Endodermal cell (in vitro differentiated cells): ENCODE measurements around the gene CEP68. TPM values are rescaled to one million over a fixed set of nuclear protein-coding genes. Genes with fewer than 3 reads are reported as not detected.

ENCODE experiments used
- DNase-seq: peaks from one replicate; pipeline ENCODE4 v3.0.0-alpha.2; 2017
- H3K27ac ChIP-seq: 2 replicates; pipeline ENCODE4 v1.5.1; 2013; ENCODE audit warnings: mild to moderate bottlenecking, low read depth, low read length, moderate library complexity
- H3K27me3 ChIP-seq: 2 replicates; pipeline ENCODE4 v1.6.1; 2013; ENCODE audit warnings: mild to moderate bottlenecking, low read length, moderate library complexity; ENCODE audit not compliant: insufficient read depth, control insufficient read depth, poor library complexity, severe bottlenecking
- H3K36me3 ChIP-seq: 2 replicates; pipeline ENCODE4 v1.7.0; 2013; ENCODE audit warnings: mild to moderate bottlenecking, low read length, moderate library complexity; ENCODE audit not compliant: control insufficient read depth, insufficient read depth
- H3K4me1 ChIP-seq: one replicate; pipeline ENCODE4 v1.7.0; 2013; ENCODE audit warnings: low read length; ENCODE audit not compliant: control insufficient read depth, insufficient read depth
- H3K4me3 ChIP-seq: 2 replicates; pipeline ENCODE4 v1.5.1; 2013; ENCODE audit warnings: mild to moderate bottlenecking, low read length, moderate library complexity
- H3K9ac ChIP-seq: 2 replicates; pipeline ENCODE4 v1.6.1; 2013; ENCODE audit warnings: mild to moderate bottlenecking, low read length, moderate library complexity; ENCODE audit not compliant: poor library complexity, severe bottlenecking; ENCODE audit errors: extremely low read depth
- H3K9me3 ChIP-seq: 2 replicates; pipeline ENCODE4 v1.6.1; 2013; ENCODE audit warnings: mild to moderate bottlenecking, low read length, moderate library complexity; ENCODE audit not compliant: control insufficient read depth
- H3K27ac Mint-ChIP-seq: 2 replicates; pipeline ENCODE4 v1.8.0; 2020; ENCODE audit warnings: mixed read lengths
- H3K27me3 Mint-ChIP-seq: 2 replicates; pipeline ENCODE4 v1.8.0; 2021; ENCODE audit warnings: mild to moderate bottlenecking, mixed read lengths; ENCODE audit not compliant: insufficient read depth
- H3K36me3 Mint-ChIP-seq: 2 replicates; pipeline ENCODE4 v1.8.0; 2020; ENCODE audit warnings: low read depth, mixed read lengths
- H3K4me1 Mint-ChIP-seq: 2 replicates; pipeline ENCODE4 v1.8.0; 2020; ENCODE audit warnings: mixed read lengths
- H3K4me3 Mint-ChIP-seq: 2 replicates; pipeline ENCODE4 v1.8.0; 2020; ENCODE audit warnings: mild to moderate bottlenecking, moderate library complexity, mixed read lengths
- H3K9me3 Mint-ChIP-seq: 2 replicates; pipeline ENCODE4 v1.8.0; 2020; ENCODE audit warnings: mild to moderate bottlenecking, mixed read lengths
- CTCF ChIP-seq: fragments of 200-600 bp; sonication (generic); conservative IDR thresholded peaks from 2 replicates; pipeline ENCODE4 v1.5.0; 2021; ENCODE audit warnings: antibody characterized with exemption, mild to moderate bottlenecking
- WGBS, 2 experiments: methylation state at CpG; one replicate each; pipeline versions ENCODE4 v1.1.5 to v1.1.7; 2013; ENCODE audit warnings: missing lambda C conversion rate in 2 of 2, mixed read lengths in 1 of 2; ENCODE audit not compliant: insufficient coverage in 1 of 2, insufficient read length in 1 of 2; 5-methylcytosine and 5-hydroxymethylcytosine counted together
- total RNA-seq, 2 donors: library from RNA; stranded (reverse); fragmentation: NEBNext Ultra II Directional in 1 of 2; extraction: Animal tissue kit (Norgen Biotek cat#: 25700) in 1 of 2; gene quantifications; 2 replicates in 1 of 2; 3 replicates in 1 of 2; pipeline ENCODE4 v1.2.1, GENCODE V29; 2021

CEP68 gene
- total RNA-seq, 2 donors from 2014 or later = 13.7 to 17.7 TPM

GRCh38 chr2:65096948-65097347 is 40.7 kb downstream of the CEP68 start:
- Mint-ChIP-seq H3K27ac (peak overlapping the region; percentile 18), H3K27me3 (no peaks in the 10 kb centered on the region), H3K4me1 (peaks cover 10% of the 10 kb centered on the region), H3K9me3 (no peaks in the 10 kb centered on the region), H3K4me3 (no peak overlapping the region), H3K36me3 (peaks cover 74% of the 10 kb centered on the region)
- 89 to 100% methylated on average over 1 of the region's 1 CpG for WGBS, 2 experiments
- Histone ChIP-seq H3K9me3 (peaks cover 4% of the 10 kb centered on the region), H3K9ac (no peak overlapping the region), H3K4me3 (no peak overlapping the region), H3K36me3 (peaks cover 90% of the 10 kb centered on the region), H3K4me1 (no peaks in the 10 kb centered on the region), H3K27ac (no peak overlapping the region), H3K27me3 (no peaks in the 10 kb centered on the region)
- no peak for DNase-seq
- TF ChIP-seq CTCF = no peak

GRCh38 chr2:65097844-65098243 is 41.6 kb downstream of the CEP68 start:
- H3K4me1 ChIP-seq = no peaks in the 10 kb centered on the region
- peaks cover 4% of the 10 kb centered on the region for H3K9me3 ChIP-seq
- Mint-ChIP-seq H3K27ac (no peak overlapping the region), H3K36me3 (peaks cover 74% of the 10 kb centered on the region), H3K4me3 (no peak overlapping the region), H3K4me1 (peaks cover 10% of the 10 kb centered on the region), H3K9me3 (no peaks in the 10 kb centered on the region), H3K27me3 (no peaks in the 10 kb centered on the region)
- no peak overlapping the region for H3K4me3 ChIP-seq
- peaks cover 89% of the 10 kb centered on the region for H3K36me3 ChIP-seq
- no peaks in the 10 kb centered on the region for H3K27me3 ChIP-seq
- DNase-seq = no peak
- H3K9ac ChIP-seq = no peak overlapping the region
- 93% methylated on average over 1 of the region's 1 CpG; no CpG with 5 or more reads in 1 of the 2 experiments for WGBS, 2 experiments
- TF ChIP-seq CTCF = no peak
- H3K27ac ChIP-seq = no peak overlapping the region

- no peaks in the 10 kb centered on the region for H3K4me1 ChIP-seq
- TF ChIP-seq CTCF = no peak
- no peaks in the 10 kb centered on the region for H3K9me3 Mint-ChIP-seq
- H3K27me3 ChIP-seq = no peaks in the 10 kb centered on the region
- peaks cover 10% of the 10 kb centered on the region for H3K4me1 Mint-ChIP-seq
- H3K9ac ChIP-seq = no peak overlapping the region
- peaks cover 73% of the 10 kb centered on the region for H3K36me3 Mint-ChIP-seq
- H3K27ac ChIP-seq = no peak overlapping the region
- peaks cover 89% of the 10 kb centered on the region for H3K36me3 ChIP-seq
- no peaks in the 10 kb centered on the region for H3K9me3 ChIP-seq
- no peaks in the 10 kb centered on the region for H3K27me3 Mint-ChIP-seq
- 92 to 94% methylated on average over 5 of the region's 5 CpGs for WGBS, 2 experiments
- no peak overlapping the region for H3K4me3 Mint-ChIP-seq
- no peak overlapping the region for H3K4me3 ChIP-seq
- no peak overlapping the region for H3K27ac Mint-ChIP-seq
- DNase-seq = no peak
These were observed 42.5 kb downstream of the CEP68 start for GRCh38 chr2:65098741-65099140.
